ENCODE measurements around the gene TMEM145.
A peak's percentile ranks its signal among the peaks of the same experiment; 100 is the strongest.

The TMEM145 gene

GRCh38 chr19:42293540-42293939 is 19.6 kb upstream of the TMEM145 start:
- no peak for DNase-seq (ENCODE audit: low read depth)
- H3K4me3 ChIP-seq (replicated peaks; ENCODE audit: low read depth, low read length) = no peak overlapping the region
- peak; percentile 2 for TF ChIP-seq CTCF (IDR thresholded peaks at IDR 0.05; ENCODE audit: low read length, missing control alignments)

GRCh38 chr19:42293948-42294347 is 19.2 kb upstream of the TMEM145 start:
- DNase-seq (ENCODE audit: low read depth) = no peak
- no peak overlapping the region for H3K4me3 ChIP-seq (replicated peaks; ENCODE audit: low read depth, low read length)
- no peak for TF ChIP-seq CTCF (IDR thresholded peaks at IDR 0.05; ENCODE audit: low read length, missing control alignments)

- TF ChIP-seq CTCF (IDR thresholded peaks at IDR 0.05; ENCODE audit: low read length, missing control alignments) = no peak
- no peak overlapping the region for H3K4me3 ChIP-seq (replicated peaks; ENCODE audit: low read depth, low read length)
- no peak for DNase-seq (ENCODE audit: low read depth)
Measured at GRCh38 chr19:42294471-42295137, 18.5 kb upstream of the TMEM145 start.

- no peak for DNase-seq (ENCODE audit: low read depth)
- no peak for TF ChIP-seq CTCF (IDR thresholded peaks at IDR 0.05; ENCODE audit: low read length, missing control alignments)
Measured at GRCh38 chr19:42295342-42295741, 17.8 kb upstream of the TMEM145 start.

GRCh38 chr19:42295831-42296525 is 17.1 kb upstream of the TMEM145 start:
- peak; percentile 66 for DNase-seq (ENCODE audit: low read depth)
- no peak overlapping the region for H3K4me3 ChIP-seq (replicated peaks; ENCODE audit: low read depth, low read length)
- peak; percentile 95 for TF ChIP-seq CTCF (IDR thresholded peaks at IDR 0.05; ENCODE audit: low read length, missing control alignments)

More at GRCh38 chr19:42295342-42295741, 17.8 kb upstream of the TMEM145 start:
- H3K4me3 ChIP-seq (replicated peaks; ENCODE audit: low read depth, low read length) = no peak overlapping the region

GRCh38 chr19:42297039-42297438 is 16.1 kb upstream of the TMEM145 start:
- DNase-seq (ENCODE audit: low read depth) = no peak
- no peak for TF ChIP-seq CTCF (IDR thresholded peaks at IDR 0.05; ENCODE audit: low read length, missing control alignments)
- H3K4me3 ChIP-seq (replicated peaks; ENCODE audit: low read depth, low read length) = no peak overlapping the region

Measured in fibroblast of pulmonary artery (primary cell).